Measurements from ENCODE around the gene EPHB1.

DNA sequence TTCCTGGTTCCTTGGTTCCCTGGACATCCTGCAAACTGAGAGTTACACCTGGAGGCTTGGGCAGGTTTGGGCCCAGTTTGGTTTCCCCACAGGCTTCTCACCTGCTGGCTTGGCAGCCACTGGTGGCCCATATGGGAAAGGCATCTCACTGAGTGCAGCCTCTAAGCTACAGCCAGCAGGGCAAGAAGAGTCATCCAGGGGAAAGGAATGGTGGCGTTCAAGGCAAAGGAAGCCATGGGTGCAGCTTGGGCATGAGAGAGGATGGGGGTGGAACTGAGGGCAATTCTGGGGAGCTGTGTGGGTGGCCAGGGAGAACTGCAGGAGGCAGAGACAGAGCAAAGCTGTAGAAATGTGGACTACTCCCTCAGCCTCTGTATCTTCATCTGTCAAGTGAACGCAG, 106.4 kb downstream of the EPHB1 start:
- TF ChIP-seq E2F5 (CRISPR knock-in tag; IDR thresholded peaks at IDR 0.05): no peak
- TF ChIP-seq ZNF423 (CRISPR knock-in tag; IDR thresholded peaks at IDR 0.05): no peak
